ENCODE results near the gene WHRN. TPM values are rescaled to one million over a fixed set of nuclear protein-coding genes. Genes with fewer than 3 reads are reported as not detected.

The WHRN gene
- total RNA-seq, 1 donor from 2014 or later, result 1.1 TPM

- Mint-ChIP-seq H3K9me3 (no peaks in the 10 kb centered on the region), H3K36me3 (no peaks in the 10 kb centered on the region), H3K27ac (no peak overlapping the region), H3K4me3 (no peak overlapping the region), H3K27me3 (ENCODE audit: insufficient read depth, low read depth) (peaks cover 3% of the 10 kb centered on the region), H3K4me1 (peaks cover under 1% of the 10 kb centered on the region)
- peaks cover 6% of the 10 kb centered on the region for H3K27me3 ChIP-seq
- no peak overlapping the region for H3K4me3 ChIP-seq
- no peaks in the 10 kb centered on the region for H3K9me3 ChIP-seq (ENCODE audit: low read depth)
- H3K9ac ChIP-seq, result no peak overlapping the region
- no peak overlapping the region for H3K27ac ChIP-seq
- no peaks in the 10 kb centered on the region for H4K20me1 ChIP-seq (ENCODE audit: low read depth)
- peaks cover under 1% of the 10 kb centered on the region for H3F3A ChIP-seq (ENCODE audit: low read depth)
- TF ChIP-seq EZH2 (IDR thresholded peaks at IDR 0.05) (no peak), EZH2phosphoT487 (IDR thresholded peaks at IDR 0.05) (no peak), CTCF (IDR thresholded peaks at IDR 0.05) (no peak)
- H3K4me1 ChIP-seq, result peaks cover 1% of the 10 kb centered on the region
- no peaks in the 10 kb centered on the region for H3K36me3 ChIP-seq
- H3K4me2 ChIP-seq, result no peak overlapping the region
- H2AFZ ChIP-seq (replicated peaks), result no peak overlapping the region
- no peaks in the 10 kb centered on the region for H3K79me2 ChIP-seq (ENCODE audit: low read depth)
- no peak for DNase-seq (ENCODE audit: low spot score)
Observed at GRCh38 chr9:114545055-114545454, 39.8 kb upstream of the WHRN start.

GRCh38 chr9:114539701-114540380, 34.6 kb upstream of the WHRN start:
- H2AFZ ChIP-seq (replicated peaks), result no peak overlapping the region

GRCh38 chr9:114538241-114538640, 33.0 kb upstream of the WHRN start:
- Mint-ChIP-seq H3K27me3 (ENCODE audit: insufficient read depth, low read depth) (peaks cover 7% of the 10 kb centered on the region), H3K4me3 (no peak overlapping the region), H3K27ac (no peak overlapping the region), H3K9me3 (peaks cover 2% of the 10 kb centered on the region), H3K36me3 (no peaks in the 10 kb centered on the region), H3K4me1 (peaks cover 8% of the 10 kb centered on the region)
- peaks cover 9% of the 10 kb centered on the region for H3K4me1 ChIP-seq
- DNase-seq (ENCODE audit: low spot score), result peak; percentile 45
- H2AFZ ChIP-seq (replicated peaks), result no peak overlapping the region
- H4K20me1 ChIP-seq (ENCODE audit: low read depth), result no peaks in the 10 kb centered on the region
- H3K4me2 ChIP-seq, result no peak overlapping the region
- no peak overlapping the region for H3K4me3 ChIP-seq
- H3K9me3 ChIP-seq (ENCODE audit: low read depth), result no peaks in the 10 kb centered on the region
- H3K27me3 ChIP-seq, result no peaks in the 10 kb centered on the region
- no peak overlapping the region for H3K27ac ChIP-seq
- peaks cover 6% of the 10 kb centered on the region for H3F3A ChIP-seq (ENCODE audit: low read depth)
- TF ChIP-seq CTCF (IDR thresholded peaks at IDR 0.05) (no peak), EZH2 (IDR thresholded peaks at IDR 0.05) (no peak), EZH2phosphoT487 (IDR thresholded peaks at IDR 0.05) (no peak)
- H3K9ac ChIP-seq, result no peak overlapping the region
- H3K36me3 ChIP-seq, result no peaks in the 10 kb centered on the region
- no peaks in the 10 kb centered on the region for H3K79me2 ChIP-seq (ENCODE audit: low read depth)

More at GRCh38 chr9:114539701-114540380, 34.6 kb upstream of the WHRN start:
- H3K9ac ChIP-seq, result no peak overlapping the region
- DNase-seq (ENCODE audit: low spot score), result peak; percentile 16
- H3K9me3 Mint-ChIP-seq, result peaks cover 2% of the 10 kb centered on the region
- peaks cover 7% of the 10 kb centered on the region for H3K27me3 Mint-ChIP-seq (ENCODE audit: insufficient read depth, low read depth)
- H3K4me1 ChIP-seq, result peaks cover 9% of the 10 kb centered on the region
- H3K4me1 Mint-ChIP-seq, result peaks cover 8% of the 10 kb centered on the region
- peaks cover 6% of the 10 kb centered on the region for H3F3A ChIP-seq (ENCODE audit: low read depth)
- peak overlapping the region; percentile 38 for H3K27ac Mint-ChIP-seq
- no peak overlapping the region for H3K4me3 Mint-ChIP-seq
- no peak overlapping the region for H3K27ac ChIP-seq
- H4K20me1 ChIP-seq (ENCODE audit: low read depth), result no peaks in the 10 kb centered on the region
- H3K27me3 ChIP-seq, result peaks cover 1% of the 10 kb centered on the region
- H3K9me3 ChIP-seq (ENCODE audit: low read depth), result no peaks in the 10 kb centered on the region
- H3K36me3 ChIP-seq, result no peaks in the 10 kb centered on the region
- H3K4me3 ChIP-seq, result no peak overlapping the region
- no peaks in the 10 kb centered on the region for H3K36me3 Mint-ChIP-seq
- H3K4me2 ChIP-seq, result no peak overlapping the region
- no peak for TF ChIP-seq EZH2 (IDR thresholded peaks at IDR 0.05)
- H3K79me2 ChIP-seq (ENCODE audit: low read depth), result no peaks in the 10 kb centered on the region

- no peaks in the 10 kb centered on the region for H3K27me3 Mint-ChIP-seq (ENCODE audit: insufficient read depth, low read depth)
- H3K27ac ChIP-seq, result no peak overlapping the region
- no peak overlapping the region for H2AFZ ChIP-seq (replicated peaks)
- no peak overlapping the region for H3K4me3 Mint-ChIP-seq
- H3K4me1 Mint-ChIP-seq, result no peaks in the 10 kb centered on the region
- DNase-seq (ENCODE audit: low spot score), result no peak
- H3K4me3 ChIP-seq, result no peak overlapping the region
- no peaks in the 10 kb centered on the region for H3K4me1 ChIP-seq
- H3F3A ChIP-seq (ENCODE audit: low read depth), result no peaks in the 10 kb centered on the region
- H3K9ac ChIP-seq, result no peak overlapping the region
- no peak overlapping the region for H3K4me2 ChIP-seq
- no peaks in the 10 kb centered on the region for H3K9me3 ChIP-seq (ENCODE audit: low read depth)
- no peaks in the 10 kb centered on the region for H4K20me1 ChIP-seq (ENCODE audit: low read depth)
- TF ChIP-seq CTCF (IDR thresholded peaks at IDR 0.05) (no peak), EZH2phosphoT487 (IDR thresholded peaks at IDR 0.05) (no peak), EZH2 (IDR thresholded peaks at IDR 0.05) (no peak)
- H3K9me3 Mint-ChIP-seq, result peaks cover 2% of the 10 kb centered on the region
- no peaks in the 10 kb centered on the region for H3K36me3 ChIP-seq
- no peak overlapping the region for H3K27ac Mint-ChIP-seq
- H3K27me3 ChIP-seq, result no peaks in the 10 kb centered on the region
- no peaks in the 10 kb centered on the region for H3K79me2 ChIP-seq (ENCODE audit: low read depth)
- no peaks in the 10 kb centered on the region for H3K36me3 Mint-ChIP-seq
Observed at GRCh38 chr9:114532561-114533237, 27.4 kb upstream of the WHRN start.
